WI38 (cell line): Measurements from ENCODE around the gene PGC.

ENCODE experiments used
- H3K4me3 ChIP-seq: 2 replicates; pipeline ENCODE4 v1.5.1; 2011; ENCODE audit warnings: low read depth, mild to moderate bottlenecking, control low read depth, low read length
- CTCF ChIP-seq: IDR thresholded peaks from 2 replicates; pipeline ENCODE4 v1.5.1; 2012; ENCODE audit warnings: low read depth, mild to moderate bottlenecking, control low read depth, low read length

Gene PGC

GRCh38 chr6:41763470-41763869 lies 16.3 kb upstream of the PGC start:
- TF ChIP-seq CTCF, result no peak
- no peak overlapping the region for H3K4me3 ChIP-seq

- TF ChIP-seq CTCF, result no peak
- no peak overlapping the region for H3K4me3 ChIP-seq
Observed at GRCh38 chr6:41759905-41760579, 12.8 kb upstream of the PGC start.

DNA sequence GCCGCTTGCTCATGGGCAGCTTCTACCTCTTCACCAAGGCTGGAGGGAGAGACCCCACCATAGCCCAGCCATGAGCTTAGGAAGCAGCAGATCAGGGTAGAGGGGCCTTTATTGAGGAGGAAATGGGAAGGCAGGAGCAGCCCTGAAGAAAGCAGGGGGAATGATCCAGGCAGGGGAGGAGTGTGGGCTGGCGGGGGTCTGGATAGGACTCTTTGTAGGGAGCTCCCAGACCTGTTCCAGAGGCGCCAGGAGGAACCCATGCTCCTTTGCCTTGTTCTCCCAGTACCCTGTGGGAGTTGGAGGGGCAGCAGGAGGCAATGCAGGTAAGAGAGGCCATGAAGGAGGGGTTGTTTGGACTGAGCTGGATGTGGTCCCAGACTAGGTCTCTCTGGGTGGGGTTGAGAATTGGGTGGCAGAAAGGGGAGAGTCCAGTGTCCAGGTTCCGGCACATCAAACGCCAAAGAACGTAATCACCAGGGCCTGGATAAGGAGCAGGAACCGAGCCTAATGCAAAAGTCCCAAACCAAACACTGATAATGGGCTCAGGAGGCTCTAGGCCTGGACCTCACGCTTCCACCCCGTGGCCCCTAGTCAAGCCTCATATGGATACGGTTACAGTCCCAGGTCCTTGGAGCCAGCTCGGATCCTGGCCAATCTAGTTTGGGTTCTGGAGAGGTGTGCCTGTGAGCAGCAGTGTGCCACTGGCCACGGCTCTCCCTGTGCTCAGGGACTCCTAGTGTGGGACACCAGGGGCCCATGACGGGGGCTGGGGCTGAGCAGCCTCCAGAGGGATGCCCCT lies 12.1 kb upstream of the PGC start:
- no peak for TF ChIP-seq CTCF
- no peak overlapping the region for H3K4me3 ChIP-seq

DNA sequence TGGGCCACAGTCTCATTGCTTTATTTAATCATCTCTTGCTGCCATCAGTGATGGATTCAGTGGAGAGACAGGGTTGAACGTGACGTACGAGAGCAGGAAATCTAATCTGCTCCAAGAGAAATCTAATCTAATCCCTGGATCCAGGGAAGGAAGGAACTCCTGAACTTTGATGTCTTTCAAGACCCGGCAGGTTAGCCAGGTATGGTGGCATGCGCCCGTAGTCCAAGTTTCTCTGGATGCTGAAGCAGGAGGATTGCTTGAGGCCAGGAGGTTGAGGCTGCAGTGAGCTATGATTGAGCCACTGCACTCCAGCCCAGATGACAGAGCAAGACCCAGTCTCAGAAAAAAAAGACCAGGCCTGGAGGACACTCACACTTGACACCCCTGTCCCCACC lies 11.4 kb upstream of the PGC start:
- no peak overlapping the region for H3K4me3 ChIP-seq
- TF ChIP-seq CTCF, result no peak

DNA sequence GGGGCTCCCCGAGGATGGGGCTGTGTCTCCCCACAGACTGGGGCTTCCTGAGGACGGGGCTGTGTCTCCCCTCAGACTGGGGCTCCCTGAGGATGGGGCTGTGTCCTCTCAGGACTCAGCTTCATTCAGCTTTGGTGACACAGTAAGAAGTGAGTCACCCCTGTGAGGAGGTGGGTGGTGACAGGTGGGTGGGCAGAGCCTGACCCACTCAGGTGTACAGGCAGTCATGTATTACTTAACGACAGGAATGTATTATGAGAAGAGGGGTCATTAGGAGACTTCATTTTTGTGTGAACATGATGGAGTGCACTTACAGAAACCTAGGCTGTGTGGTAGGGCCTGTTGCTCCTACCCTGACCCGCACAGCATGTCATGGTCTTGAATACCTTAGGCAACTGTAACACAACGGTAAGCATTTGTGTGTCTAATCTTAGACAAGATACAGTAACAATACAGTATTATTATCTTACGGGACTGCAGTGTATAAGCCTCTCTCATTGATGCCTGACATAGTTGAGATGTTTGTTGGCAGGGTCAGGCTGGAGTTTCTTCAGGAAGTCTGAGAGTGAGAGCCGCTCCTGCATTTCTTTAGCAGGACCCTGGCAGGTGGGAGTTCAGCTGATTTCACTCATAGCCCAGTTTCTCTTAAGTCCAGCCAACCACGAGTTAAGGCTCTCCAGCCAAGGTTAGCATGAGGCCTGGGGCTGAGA lies 10.9 kb upstream of the PGC start:
- H3K4me3 ChIP-seq, result no peak overlapping the region
- TF ChIP-seq CTCF, result no peak

GRCh38 chr6:41757271-41757670 lies 10.1 kb upstream of the PGC start:
- no peak for TF ChIP-seq CTCF

DNA sequence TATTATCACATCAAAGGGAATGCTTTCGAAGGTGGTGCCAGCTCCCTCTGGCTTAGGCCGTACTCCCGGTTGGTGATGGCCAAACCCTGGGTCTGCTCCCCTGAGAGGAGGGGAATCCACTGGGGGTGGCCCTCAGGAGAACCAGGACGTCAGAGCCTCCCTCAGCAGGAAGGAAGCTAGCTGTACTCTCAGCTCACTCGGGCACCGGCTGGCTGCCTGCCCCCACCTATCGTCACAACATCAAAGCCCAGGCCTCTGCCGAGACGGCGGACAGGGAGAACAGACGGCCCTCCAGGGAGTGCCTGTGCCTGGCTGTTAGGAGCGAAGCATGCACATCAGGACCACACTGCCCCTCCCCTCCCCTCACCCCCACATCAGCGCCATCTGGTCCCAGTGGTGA lies 9.2 kb upstream of the PGC start:
- no peak for TF ChIP-seq CTCF
- H3K4me3 ChIP-seq, result no peak overlapping the region

More at GRCh38 chr6:41757271-41757670, 10.1 kb upstream of the PGC start:
- H3K4me3 ChIP-seq, result no peak overlapping the region
